Measurements from ENCODE around the gene FOXJ2. TPM values are rescaled to one million over a fixed set of nuclear protein-coding genes. Genes with fewer than 3 reads are reported as not detected.
"Not testable (repeated sequence)": the region's sequence is repeated elsewhere in the genome, so short reads cannot be mapped to it uniquely, and the experiment has no call there.

FOXJ2 gene
- total RNA-seq, 1 donor from 2014 or later, result 4.9 TPM

GRCh38 chr12:8031017-8031416, 1.5 kb upstream of the FOXJ2 start:
- DNase-seq, result not testable (repeated sequence)

DNA sequence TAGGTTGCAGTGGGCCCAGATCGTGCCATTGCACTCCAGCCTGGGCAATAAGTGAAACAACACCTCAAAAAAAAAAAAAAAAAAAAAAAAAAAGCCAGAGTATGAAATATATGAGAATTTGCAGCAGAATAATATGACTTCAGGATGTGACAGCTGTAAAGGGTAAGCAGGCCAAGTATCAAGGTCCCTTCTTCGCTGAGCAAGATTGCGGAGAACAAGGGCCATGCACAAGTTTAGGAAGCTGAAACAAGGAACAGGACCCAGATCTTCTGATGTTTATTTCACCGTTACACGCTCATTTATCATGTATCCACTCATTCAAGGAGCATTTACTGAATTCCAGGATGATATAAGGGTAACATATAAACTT, 659 bp upstream of the FOXJ2 start:
- DNase-seq, result no peak

GRCh38 chr12:8033153-8034044, 883 bp downstream of the FOXJ2 start:
- peak; percentile 51 for DNase-seq

GRCh38 chr12:8034802-8035201, 2.3 kb downstream of the FOXJ2 start:
- no peak for DNase-seq

GRCh38 chr12:8035440-8036010, 3.0 kb downstream of the FOXJ2 start:
- no peak for DNase-seq

DNA sequence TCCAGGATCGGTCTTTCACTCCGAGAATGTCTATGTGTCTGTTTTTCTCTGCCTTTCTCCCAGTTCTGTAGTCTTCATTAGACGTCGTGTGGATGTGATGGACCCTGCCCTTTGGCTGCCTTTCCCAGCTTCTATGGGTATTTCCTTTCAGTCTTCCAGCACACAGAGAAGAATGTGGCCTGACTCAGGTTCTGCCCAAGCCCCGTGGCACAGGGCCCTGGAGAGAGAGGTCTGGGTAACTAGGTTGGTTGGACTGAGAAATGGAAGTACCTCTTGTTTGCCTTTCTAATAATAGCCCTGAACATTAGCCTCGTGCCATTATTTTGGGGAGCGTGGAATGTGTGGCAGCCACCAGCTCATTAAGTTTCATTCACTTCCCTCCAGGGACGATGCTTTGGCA, 3.8 kb downstream of the FOXJ2 start:
- DNase-seq, result peak; percentile 16

- DNase-seq, result no peak
Measured at GRCh38 chr12:8037046-8037663, 4.6 kb downstream of the FOXJ2 start.

DNA sequence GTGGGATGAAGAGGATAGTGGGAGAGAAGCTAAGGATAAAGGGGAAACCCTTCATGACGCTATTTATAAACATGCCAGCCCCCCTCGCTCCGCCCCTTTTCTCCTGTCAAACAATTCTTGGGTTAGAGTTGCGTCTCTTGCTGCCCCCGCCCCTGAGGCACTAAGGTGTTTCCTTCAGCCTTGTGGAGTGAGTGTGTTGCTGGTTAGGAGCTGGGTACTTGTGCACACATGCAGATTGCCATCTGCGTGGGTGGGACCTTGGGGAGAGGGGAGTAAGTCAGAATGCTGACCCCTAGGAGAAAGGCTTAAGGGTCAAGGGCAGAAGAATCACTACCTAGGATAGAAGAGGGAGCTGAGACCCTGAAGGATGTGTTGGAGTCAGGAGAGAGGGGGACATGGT, 5.4 kb downstream of the FOXJ2 start:
- no peak for DNase-seq

- peak; percentile 46 for DNase-seq
Measured at GRCh38 chr12:8038659-8039114, 6.2 kb downstream of the FOXJ2 start.

- DNase-seq, result no peak
Measured at GRCh38 chr12:8040791-8041190, 8.3 kb downstream of the FOXJ2 start.

DNA sequence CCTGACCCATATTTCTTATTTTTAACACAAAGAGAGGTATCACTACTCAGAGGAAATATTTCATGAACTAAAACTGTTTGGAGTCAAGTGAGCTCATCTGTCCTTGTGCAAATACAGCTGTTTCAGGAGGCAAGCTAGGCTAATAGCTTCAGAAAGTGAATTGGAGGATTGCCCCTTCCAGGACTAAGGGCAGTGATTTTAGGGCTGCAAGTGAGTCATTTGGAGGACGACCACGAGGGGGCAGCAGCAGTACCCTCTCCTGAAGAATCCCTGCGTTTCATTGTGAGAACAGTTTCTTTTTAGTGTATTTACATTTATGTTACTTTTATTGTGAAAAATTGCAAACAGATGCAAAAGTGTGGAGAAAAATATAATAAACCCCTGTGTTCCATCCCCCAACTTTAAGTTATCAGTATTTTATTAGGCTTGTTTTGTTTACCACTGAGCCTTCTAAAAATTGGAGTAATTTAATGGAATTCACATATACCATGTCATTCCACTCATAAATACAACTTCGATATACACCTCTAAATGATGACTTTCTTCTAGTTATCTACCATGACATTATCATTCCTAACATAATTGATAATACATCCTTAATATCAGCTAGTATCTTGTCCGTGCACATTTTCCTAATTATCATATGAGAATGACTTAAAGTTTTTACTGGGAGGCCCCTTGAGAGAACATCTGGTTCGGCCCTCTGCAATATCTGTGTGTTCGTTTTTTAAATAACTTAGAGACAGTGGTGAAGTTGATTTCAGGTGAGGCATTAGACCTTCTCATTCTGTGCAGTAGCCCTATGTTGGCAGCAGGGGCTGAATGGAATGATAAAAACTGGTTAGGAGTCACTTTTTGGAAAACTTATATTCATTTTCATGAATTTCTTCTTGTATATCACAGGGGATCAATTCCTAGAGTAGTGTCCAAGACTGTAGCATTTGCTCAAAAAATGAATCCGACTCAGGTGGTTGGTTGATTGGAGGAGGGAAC, 13.7 kb downstream of the FOXJ2 start:
- DNase-seq, result peak; percentile 89

DNA sequence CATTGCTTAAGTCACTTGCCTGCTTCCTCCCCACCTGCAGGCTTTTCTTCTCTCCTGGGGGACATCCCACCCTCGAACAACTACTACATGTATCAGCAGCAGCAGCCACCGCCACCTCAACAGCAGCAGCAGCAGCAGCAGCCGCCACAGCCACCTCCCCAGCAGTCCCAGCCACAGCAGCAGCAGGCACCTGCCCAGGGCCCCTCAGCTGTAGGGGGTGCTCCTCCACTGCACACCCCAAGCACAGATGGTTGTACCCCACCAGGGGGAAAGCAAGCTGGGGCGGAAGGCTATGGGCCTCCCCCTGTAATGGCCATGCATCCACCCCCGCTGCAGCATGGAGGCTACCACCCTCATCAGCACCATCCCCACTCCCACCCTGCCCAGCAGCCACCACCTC, 15.3 kb downstream of the FOXJ2 start:
- DNase-seq, result no peak

DNA sequence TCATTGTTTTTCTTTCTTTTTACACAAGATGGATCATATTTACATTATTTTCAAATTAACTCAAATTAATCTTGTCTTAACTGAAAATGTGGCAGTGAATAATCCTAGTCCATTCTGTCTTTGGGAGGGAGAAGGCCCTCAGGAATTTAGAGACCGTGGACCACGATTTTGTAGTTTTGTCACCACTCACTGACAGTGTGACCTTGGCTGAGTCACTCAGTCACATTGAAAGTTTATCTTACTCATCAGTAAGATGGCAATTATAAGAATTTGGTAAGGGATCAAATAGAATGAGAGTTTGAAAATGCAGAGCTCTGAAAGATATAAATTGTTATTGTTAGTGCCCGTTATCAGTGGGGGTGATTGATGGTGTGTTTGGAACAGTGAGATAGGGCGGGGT, 16.4 kb downstream of the FOXJ2 start:
- DNase-seq, result no peak

DNA sequence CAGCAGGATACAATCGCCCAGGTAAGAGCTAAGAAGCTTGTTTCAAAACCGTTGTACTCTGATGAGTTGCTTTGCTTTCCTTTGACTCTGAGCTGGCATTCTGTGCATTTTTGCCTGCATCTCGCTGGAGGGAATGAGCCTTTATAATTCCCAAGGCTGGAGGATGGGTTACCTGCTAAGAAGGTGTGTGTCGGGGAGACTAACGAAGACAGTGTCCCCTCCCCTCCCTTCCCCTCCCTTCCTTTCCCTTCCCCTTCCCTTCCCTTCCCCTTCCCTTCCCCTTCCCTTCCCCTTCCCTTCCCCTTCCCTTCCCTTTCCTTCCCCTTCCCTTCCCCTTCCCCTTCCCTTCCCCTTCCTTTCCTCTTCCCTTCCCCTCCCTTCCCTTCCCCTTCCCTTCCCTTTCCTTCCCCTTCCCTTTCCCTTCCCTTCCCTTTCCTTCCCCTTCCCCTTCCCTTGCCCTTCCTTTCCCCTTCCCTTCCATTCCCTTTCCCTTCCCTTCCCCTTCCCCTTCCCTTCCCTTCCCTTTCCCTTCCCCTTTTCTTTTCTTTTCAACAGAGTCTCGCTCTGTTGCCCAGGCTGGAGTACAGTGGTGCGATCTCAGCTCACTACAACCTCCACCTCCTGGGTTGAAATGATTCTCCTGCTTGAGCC, 18.2 kb downstream of the FOXJ2 start:
- no peak for DNase-seq

- no peak for DNase-seq
Measured at GRCh38 chr12:8052679-8053078, 20.2 kb downstream of the FOXJ2 start.

GRCh38 chr12:8054816-8055215, 22.3 kb downstream of the FOXJ2 start:
- DNase-seq, result no peak

DNA sequence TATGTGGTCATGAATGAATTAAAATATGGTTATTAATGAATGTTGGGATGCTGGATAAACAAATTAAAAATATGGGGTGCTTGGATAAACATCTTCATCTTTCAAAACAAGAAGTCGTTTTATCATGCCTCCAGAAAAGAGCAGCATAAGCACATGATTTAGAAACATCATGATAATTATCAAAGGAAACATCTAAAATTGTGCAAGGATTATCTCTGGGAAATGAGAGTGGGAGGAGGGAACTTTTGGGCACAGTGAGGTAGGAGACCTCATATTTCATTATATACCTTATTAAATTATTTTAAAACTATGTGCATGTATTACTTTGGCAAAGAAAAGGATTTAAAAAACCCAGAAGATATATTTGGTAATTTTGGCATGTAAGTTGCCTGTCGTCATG, 24.8 kb downstream of the FOXJ2 start:
- no peak for DNase-seq

- no peak for DNase-seq
Measured at GRCh38 chr12:8057839-8058238, 25.3 kb downstream of the FOXJ2 start.

- DNase-seq, result no peak
Measured at GRCh38 chr12:8058506-8058905, 26.0 kb downstream of the FOXJ2 start.

DNA sequence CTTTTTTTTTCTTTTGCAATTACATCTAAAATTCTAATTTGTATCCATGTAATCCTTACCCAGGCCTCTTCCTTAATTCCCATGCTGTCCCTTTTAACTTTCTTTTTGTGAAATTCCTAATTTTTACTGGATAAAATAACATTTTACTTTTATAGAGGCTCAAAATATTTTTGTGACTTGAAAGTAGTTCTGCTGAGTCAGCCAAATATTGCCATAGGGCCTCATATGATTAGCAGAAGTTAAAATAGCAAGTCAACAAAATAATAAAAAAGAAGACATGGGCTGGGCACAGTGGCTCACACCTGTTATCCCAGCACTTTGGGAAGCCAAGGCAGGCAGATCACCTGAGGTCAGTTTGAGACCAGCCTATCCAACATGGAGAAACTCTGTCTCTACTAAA, 31.6 kb downstream of the FOXJ2 start:
- DNase-seq, result no peak

- peak; percentile 81 for DNase-seq
Measured at GRCh38 chr12:8065991-8066594, 33.6 kb downstream of the FOXJ2 start, which contains the start of gene C3AR1. Gene C3AR1 (minus strand): TSS chr12:8066359. CDS start chr12:8060185, 6,174 bp downstream.

Data from dermis blood vessel endothelial cell (primary cell).